Measurements from ENCODE around the gene SIGLEC8.
A peak's percentile ranks its signal among the peaks of the same experiment; 100 is the strongest.
"Not testable (repeated sequence)": the region's sequence is repeated elsewhere in the genome, so short reads cannot be mapped to it uniquely, and the experiment has no call there.

Gene SIGLEC8

GRCh38 chr19:51441410-51442390 is 16.6 kb downstream of the SIGLEC8 start:
- DNase-seq: peak; percentile 75

GRCh38 chr19:51440846-51441409 is 17.3 kb downstream of the SIGLEC8 start:
- DNase-seq: peak; percentile 54

- no peak for DNase-seq
Measured at GRCh38 chr19:51440052-51440451, 18.2 kb downstream of the SIGLEC8 start.

GRCh38 chr19:51439021-51439465 is 19.2 kb downstream of the SIGLEC8 start:
- DNase-seq: no peak

- no peak for DNase-seq
Measured at GRCh38 chr19:51434456-51434855, 23.8 kb downstream of the SIGLEC8 start.

GRCh38 chr19:51433043-51433442 is 25.2 kb downstream of the SIGLEC8 start:
- DNase-seq: no peak

- DNase-seq: no peak
Measured at GRCh38 chr19:51431124-51431523, 27.1 kb downstream of the SIGLEC8 start.

GRCh38 chr19:51430221-51430620 is 28.0 kb downstream of the SIGLEC8 start:
- DNase-seq: no peak

- DNase-seq: no peak
Measured at GRCh38 chr19:51427201-51427600, 31.1 kb downstream of the SIGLEC8 start.

- peak; percentile 92 for DNase-seq
Measured at GRCh38 chr19:51422053-51422448, 36.2 kb downstream of the SIGLEC8 start.

GRCh38 chr19:51421229-51422052 is 36.8 kb downstream of the SIGLEC8 start:
- no peak for DNase-seq

GRCh38 chr19:51420511-51420910 is 37.7 kb downstream of the SIGLEC8 start:
- DNase-seq: not testable (repeated sequence)

- DNase-seq: no peak
Measured at GRCh38 chr19:51418707-51419106, 39.5 kb downstream of the SIGLEC8 start.

- no peak for DNase-seq
Measured at GRCh38 chr19:51417810-51418157, 40.5 kb downstream of the SIGLEC8 start.

GRCh38 chr19:51417107-51417809 is 41.0 kb downstream of the SIGLEC8 start, which contains the start of gene SIGLEC10:
TSS of gene SIGLEC10 (minus strand) at chr19:51417642. CDS start at chr19:51417581, 61 bp downstream.
- no peak for DNase-seq

- DNase-seq: not testable (repeated sequence)
Measured at GRCh38 chr19:51416422-51416821, 41.8 kb downstream of the SIGLEC8 start.

GRCh38 chr19:51415187-51415586 is 43.1 kb downstream of the SIGLEC8 start:
- no peak for DNase-seq

- DNase-seq: no peak
Measured at GRCh38 chr19:51410950-51411748, 47.1 kb downstream of the SIGLEC8 start.

- no peak for DNase-seq
Measured at GRCh38 chr19:51407511-51408131, 50.6 kb downstream of the SIGLEC8 start.

- no peak for DNase-seq
Measured at GRCh38 chr19:51402117-51402516, 56.1 kb downstream of the SIGLEC8 start.
